Psoas muscle (tissue), 8 donors: ENCODE results near the gene MRNIP. TPM values are rescaled to one million over a fixed set of nuclear protein-coding genes. Genes with fewer than 3 reads are reported as not detected.
A peak's percentile ranks its signal among the peaks of the same experiment; 100 is the strongest.

Experiments used
- ATAC-seq, 4 donors: fragments of 200-7000 bp; cut with Tn5 transposase; one replicate each; pipeline ENCODE4 v1.9.1; 2020; ENCODE audit warnings: moderate library complexity in 3 of 4, mild to moderate bottlenecking in 2 of 4
- DNase-seq, 2 donors: peaks; one replicate each; pipeline ENCODE4 v3.0.0-alpha.2; 2020
- H3K27ac ChIP-seq: fragments of 200-600 bp; one replicate; pipeline ENCODE4 v1.8.0; 2022
- H3K27me3 ChIP-seq, 3 donors: fragments of 200-600 bp in 1 of 3; one replicate each; pipeline versions ENCODE4 v1.6.1 to v1.8.0; 2013 to 2022; ENCODE audit warnings: low read length in 2 of 3, mild to moderate bottlenecking in 2 of 3, moderate library complexity in 1 of 3; ENCODE audit not compliant: insufficient read depth in 3 of 3
- H3K36me3 ChIP-seq, 2 donors: fragments of 200-600 bp in 1 of 2; one replicate each; pipeline versions ENCODE4 v1.6.1 to v1.8.0; 2013 to 2022; ENCODE audit warnings: low read depth in 1 of 2, mild to moderate bottlenecking in 1 of 2, moderate library complexity in 1 of 2; ENCODE audit not compliant: insufficient read depth in 1 of 2
- H3K4me1 ChIP-seq: fragments of 200-600 bp; one replicate; pipeline ENCODE4 v1.8.0; 2022
- H3K4me3 ChIP-seq: fragments of 200-600 bp; one replicate; pipeline ENCODE4 v1.8.0; 2022; ENCODE audit warnings: mild to moderate bottlenecking
- H3K9me3 ChIP-seq: fragments of 200-600 bp; one replicate; pipeline ENCODE4 v1.8.0; 2022
- WGBS, 3 donors: extraction: QIAGEN DNeasy Blood & Tissue Kit; methylation state at CpG; one replicate each; pipeline versions ENCODE4 v1.1.6 to v1.1.7; 2013; 5-methylcytosine and 5-hydroxymethylcytosine counted together
- intact Hi-C, 2 donors: fragments of 100-400 bp; cut with DNase I; formaldehyde crosslinking; loops; one replicate each; pipeline versions ENCODE4 v1.11.0 to v1.14.2; 2022
- polyA plus RNA-seq, 3 donors: library from polyadenylated mRNA; stranded (reverse); fragments of 200-250 nt; gene quantifications; one replicate each; pipeline ENCODE4 v1.2.3, GENCODE V29; 2013
- total RNA-seq, 4 donors: library from RNA; stranded (reverse); fragmentation: NEBNext Ultra II Directional in 2 of 4; extraction: Animal tissue kit (Norgen Biotek cat#: 25700) in 2 of 4; gene quantifications; one replicate each; pipeline versions ENCODE4 v1.2.1 to v1.2.4, GENCODE V29; 2021 to 2023
- TF ChIP-seq, protein P1 (sequence below): fragments of 200-600 bp; IDR thresholded peaks from one replicate; pipeline ENCODE4 v1.8.0; 2022; ENCODE audit warnings: antibody characterized with exemption
- donor health status: healthy with polysubstance abuse.
- donor health status: DM: no; HTN: no; CAD: no; lungs with moderate emphysema.
- donor health status: Bipolar disorder and iron deficiency.
- donor health status: healthy.
- donor health status: DM: yes; HTN: yes; CAD: no.
- donor health status: DM: no; HTN: no; CAD: no.
- donor health status: DM: no; HTN: no; CAD: no.
- donor health status: DM: yes; HTN: yes; CAD: no.

MRNIP gene
- total and polyA plus RNA-seq, 7 donors: 2.1 to 30.4 (median 7.9) TPM

DNA sequence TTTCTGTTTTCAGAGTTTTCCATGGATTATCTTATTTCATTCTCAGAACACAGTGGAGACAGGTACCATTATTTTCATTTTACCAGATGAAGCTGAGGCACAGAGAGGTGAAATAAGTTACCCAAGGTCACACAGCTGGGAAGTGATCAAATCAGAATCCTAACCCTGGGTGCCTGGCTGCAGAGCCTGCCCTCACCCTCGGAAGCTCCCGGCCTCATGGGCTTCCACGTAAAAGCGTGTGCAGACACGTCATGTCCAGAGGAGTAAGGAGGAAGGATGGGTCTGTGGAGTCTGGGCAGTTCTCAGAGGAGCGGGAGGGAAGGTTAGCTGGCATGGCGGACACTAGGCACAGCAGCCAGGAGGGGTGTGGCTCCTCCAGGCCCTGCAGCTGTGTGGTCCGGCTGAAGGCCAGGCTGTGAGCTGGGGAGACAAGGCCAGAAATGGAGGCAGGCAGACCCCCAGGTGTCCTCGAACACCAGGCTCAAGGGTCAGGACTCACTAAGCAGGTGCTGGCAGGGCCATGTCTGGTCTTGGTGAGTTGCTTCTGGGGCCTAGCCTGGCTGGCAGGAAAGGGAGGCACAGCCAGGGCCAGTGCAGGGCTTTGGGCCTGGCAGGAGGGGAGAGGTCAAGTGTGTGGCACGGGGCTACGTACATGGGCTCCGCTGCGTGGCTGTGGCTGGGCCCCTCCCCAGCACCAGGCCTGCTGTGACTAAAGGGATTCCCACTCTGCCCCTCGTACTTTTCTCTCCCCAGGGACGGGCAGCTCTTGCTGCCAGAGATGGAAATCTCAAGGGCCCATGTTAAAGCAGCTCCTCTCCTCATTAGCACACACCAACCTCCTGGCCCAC lies 43.5 kb upstream of the MRNIP start:
- 41 to 72% (median 46%) methylated on average over 15 of the region's 15 CpGs for WGBS, 3 donors
- peak; percentile 22 to 52 (median 48) for ATAC-seq
- Histone ChIP-seq H3K4me1 (peaks cover 26% of the 10 kb centered on the region), H3K27ac (peak overlapping the region; percentile 53), H3K4me3 (no peak overlapping the region), H3K9me3 (no peaks in the 10 kb centered on the region), H3K27me3 (no peaks in the 10 kb centered on the region), H3K36me3 (peaks cover 0 to 67% of the 10 kb centered on the region in 2 donors)
- no peak for DNase-seq
- intact Hi-C loops: loop anchor here in 1 of 2 donors (10.0 kb wide), 1 partner anchor 97 kb away; the partner anchor contains the start of gene MGAT4B
- TF ChIP-seq, protein P1, sequence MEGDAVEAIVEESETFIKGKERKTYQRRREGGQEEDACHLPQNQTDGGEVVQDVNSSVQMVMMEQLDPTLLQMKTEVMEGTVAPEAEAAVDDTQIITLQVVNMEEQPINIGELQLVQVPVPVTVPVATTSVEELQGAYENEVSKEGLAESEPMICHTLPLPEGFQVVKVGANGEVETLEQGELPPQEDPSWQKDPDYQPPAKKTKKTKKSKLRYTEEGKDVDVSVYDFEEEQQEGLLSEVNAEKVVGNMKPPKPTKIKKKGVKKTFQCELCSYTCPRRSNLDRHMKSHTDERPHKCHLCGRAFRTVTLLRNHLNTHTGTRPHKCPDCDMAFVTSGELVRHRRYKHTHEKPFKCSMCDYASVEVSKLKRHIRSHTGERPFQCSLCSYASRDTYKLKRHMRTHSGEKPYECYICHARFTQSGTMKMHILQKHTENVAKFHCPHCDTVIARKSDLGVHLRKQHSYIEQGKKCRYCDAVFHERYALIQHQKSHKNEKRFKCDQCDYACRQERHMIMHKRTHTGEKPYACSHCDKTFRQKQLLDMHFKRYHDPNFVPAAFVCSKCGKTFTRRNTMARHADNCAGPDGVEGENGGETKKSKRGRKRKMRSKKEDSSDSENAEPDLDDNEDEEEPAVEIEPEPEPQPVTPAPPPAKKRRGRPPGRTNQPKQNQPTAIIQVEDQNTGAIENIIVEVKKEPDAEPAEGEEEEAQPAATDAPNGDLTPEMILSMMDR: no peak

DNA sequence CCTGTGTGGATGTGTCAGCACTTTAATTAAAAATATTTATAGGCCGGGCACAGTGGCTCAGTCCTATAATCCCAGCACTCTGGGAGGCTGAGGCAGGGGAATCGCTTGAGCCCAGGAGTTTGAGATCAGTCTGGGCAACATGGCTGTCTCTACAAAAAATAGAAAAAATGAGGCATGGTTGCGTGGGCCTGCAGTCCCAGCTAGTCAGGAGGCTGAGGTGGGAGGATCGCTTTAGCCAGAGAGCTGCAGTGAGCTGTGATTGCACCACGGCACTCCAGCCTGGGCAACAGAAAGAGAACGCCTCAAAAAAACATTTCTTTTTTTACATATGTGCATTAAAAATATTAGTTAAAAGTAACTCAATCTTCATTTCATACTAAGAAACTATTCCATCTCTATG lies 42.8 kb upstream of the MRNIP start:
- ATAC-seq (peak in 2 of 4 donors; percentile 18 to 29), DNase-seq (no peak)
- Histone ChIP-seq H3K27me3 (no peaks in the 10 kb centered on the region), H3K36me3 (peaks cover 0 to 74% of the 10 kb centered on the region in 2 donors), H3K9me3 (no peaks in the 10 kb centered on the region), H3K4me1 (peaks cover 20% of the 10 kb centered on the region), H3K4me3 (no peak overlapping the region), H3K27ac (peak overlapping the region; percentile 67)
- intact Hi-C loops: loop anchor here in 1 of 2 donors (10.0 kb wide), 1 partner anchor 97 kb away; the partner anchor contains the start of gene MGAT4B
- 61 to 80% (median 65%) methylated on average over 6 of the region's 6 CpGs for WGBS, 3 donors
- TF ChIP-seq, protein P1: no peak

DNA sequence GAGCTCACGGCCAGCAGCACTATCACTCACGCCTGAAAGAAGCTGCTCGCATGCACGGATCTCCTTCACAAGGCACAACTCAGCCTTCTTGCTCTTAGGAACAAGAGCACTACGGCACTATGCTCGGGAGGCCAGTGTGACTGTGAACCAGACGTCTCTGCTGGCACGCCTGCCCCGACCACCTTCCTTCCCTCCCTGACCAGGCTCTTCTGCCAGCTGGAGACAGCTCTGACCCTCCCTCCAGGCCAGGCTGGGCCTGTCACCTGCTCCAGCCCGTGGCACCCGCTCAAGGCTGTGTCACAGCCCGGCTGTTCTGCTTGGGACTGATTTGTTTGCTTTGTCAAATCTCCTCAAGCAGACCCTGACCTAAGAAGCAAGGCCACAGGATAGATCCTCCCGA lies 42.1 kb upstream of the MRNIP start:
- Histone ChIP-seq H3K36me3 (peaks cover 0 to 79% of the 10 kb centered on the region in 2 donors), H3K4me3 (peak overlapping the region; percentile 1), H3K27me3 (no peaks in the 10 kb centered on the region), H3K9me3 (no peaks in the 10 kb centered on the region), H3K27ac (peak overlapping the region; percentile 67), H3K4me1 (peaks cover 20% of the 10 kb centered on the region)
- TF ChIP-seq, protein P1: no peak
- intact Hi-C loops: loop anchor here in 1 of 2 donors (10.0 kb wide), 1 partner anchor 96 kb away; the partner anchor contains the start of gene MGAT4B
- ATAC-seq: peak; percentile 84 to 96 (median 94)
- DNase-seq: peak; percentile 45 to 84
- 28 to 33% (median 30%) methylated on average over 13 of the region's 13 CpGs for WGBS, 3 donors

DNA sequence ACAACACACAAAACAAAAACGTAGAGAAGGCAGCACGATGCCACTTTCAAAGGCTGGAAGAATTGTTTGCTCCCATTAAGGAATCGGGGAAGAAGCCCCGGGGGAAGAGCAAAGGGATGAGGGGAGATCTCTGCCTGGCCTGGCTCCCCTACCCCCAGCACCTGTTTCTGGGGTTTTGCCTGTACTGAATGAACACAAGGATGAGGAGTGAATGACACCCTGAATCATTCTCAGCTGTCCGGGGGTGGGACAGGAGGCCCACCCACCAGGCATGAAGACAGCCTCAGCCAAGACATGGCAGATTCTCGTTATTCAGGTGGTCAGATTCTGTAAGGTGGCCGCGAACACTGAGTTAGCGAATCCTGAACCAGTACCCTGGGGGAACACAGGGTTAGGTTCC lies 41.6 kb upstream of the MRNIP start:
- Histone ChIP-seq H3K4me3 (no peak overlapping the region), H3K9me3 (no peaks in the 10 kb centered on the region), H3K4me1 (peaks cover 20% of the 10 kb centered on the region), H3K27ac (peak overlapping the region; percentile 67), H3K27me3 (no peaks in the 10 kb centered on the region), H3K36me3 (peaks cover 0 to 80% of the 10 kb centered on the region in 2 donors)
- intact Hi-C loops: loop anchor here in 1 of 2 donors (10.0 kb wide), 1 partner anchor 95 kb away; the partner anchor contains the start of gene MGAT4B
- ATAC-seq (no peak), DNase-seq (no peak)
- 65 to 73% (median 68%) methylated on average over 9 of the region's 9 CpGs for WGBS, 3 donors
- TF ChIP-seq, protein P1: no peak
